Measurements from ENCODE around the gene ZNF467. TPM values are rescaled to one million over a fixed set of nuclear protein-coding genes. Genes with fewer than 3 reads are reported as not detected.

Gene ZNF467
- total RNA-seq, 1 donor from 2014 or later = 9.7 TPM

GRCh38 chr7:149715476-149715875, 57.9 kb downstream of the ZNF467 start:
- no peak for DNase-seq (ENCODE audit: low spot score)

GRCh38 chr7:149714910-149715471, 58.4 kb downstream of the ZNF467 start:
- no peak for DNase-seq (ENCODE audit: low spot score)

Other genes with a start within 250 kb of the ZNF467 start
- gene ZNF862, start 64.8 kb upstream of the ZNF467 start, total RNA-seq = 24.6 TPM
- 15.0 TPM for gene ATP6V0E2, start 100.4 kb upstream of the ZNF467 start, total RNA-seq

All from ureter (tissue), 1 donor.